Right ventricle myocardium inferior (tissue), 1 donor: Measurements from ENCODE around the gene SPNS1. TPM values are rescaled to one million over a fixed set of nuclear protein-coding genes. Genes with fewer than 3 reads are reported as not detected.
"Not testable (repeated sequence)": the region's sequence is repeated elsewhere in the genome, so short reads cannot be mapped to it uniquely, and the experiment has no call there.

Experiments used
- ATAC-seq: fragments of 200-7000 bp; cut with Tn5 transposase; one replicate; pipeline ENCODE4 v1.9.1; 2020; ENCODE audit warnings: mild to moderate bottlenecking, moderate library complexity
- DNase-seq: peaks from one replicate; pipeline ENCODE4 v3.0.0; 2021; ENCODE audit errors: missing footprints
- intact Hi-C: fragments of 100-400 bp; cut with DNase I; formaldehyde crosslinking; loops from one replicate; pipeline ENCODE4 v1.11.0; 2022
- total RNA-seq: library from RNA; stranded (reverse); fragmentation: NEBNext Ultra II Directional; extraction: Animal tissue kit (Norgen Biotek cat#: 25700); gene quantifications from one replicate; pipeline ENCODE4 v1.2.1, GENCODE V29; 2021
- donor health status: DM: no; HTN: yes; CAD: no; lungs with severe emphysema.

The SPNS1 gene
- total RNA-seq, 1 donor from 2014 or later, result 18.2 TPM

- intact Hi-C loops, result loop anchor here (5.0 kb wide), 1 partner anchor 99 kb away; the partner anchor contains the start of gene TUFM
- ATAC-seq (no peak), DNase-seq (no peak)
Measured at GRCh38 chr16:28946681-28947080, 27.9 kb upstream of the SPNS1 start.

- ATAC-seq, result peak; percentile 98
- peak; percentile 99 for DNase-seq
- intact Hi-C loops, result no loop called here
Measured at GRCh38 chr16:28950648-28951409, 23.7 kb upstream of the SPNS1 start, which contains the start of gene NFATC2IP. NFATC2IP (plus strand) TSS chr16:28950937; CDS start chr16:28951012, 75 bp downstream.

GRCh38 chr16:28951410-28951943 lies 23.1 kb upstream of the SPNS1 start:
- DNase-seq, result no peak
- no peak for ATAC-seq
- intact Hi-C loops, result no loop called here

- ATAC-seq, result no peak
- no peak for DNase-seq
- intact Hi-C loops, result no loop called here
Measured at GRCh38 chr16:28958216-28958615, 16.4 kb upstream of the SPNS1 start.

GRCh38 chr16:28958836-28959235 lies 15.7 kb upstream of the SPNS1 start:
- ATAC-seq, result no peak
- intact Hi-C loops, result no loop called here
- DNase-seq, result no peak

GRCh38 chr16:28964072-28964471 lies 10.5 kb upstream of the SPNS1 start:
- intact Hi-C loops, result no loop called here
- ATAC-seq (no peak), DNase-seq (peak; percentile 26)

- no peak for ATAC-seq
- intact Hi-C loops, result no loop called here
- DNase-seq, result no peak
Measured at GRCh38 chr16:28964496-28964895, 10.1 kb upstream of the SPNS1 start.

GRCh38 chr16:28967156-28967555 lies 7.4 kb upstream of the SPNS1 start:
- intact Hi-C loops, result no loop called here
- no peak for DNase-seq

GRCh38 chr16:28969696-28970095 lies 4.9 kb upstream of the SPNS1 start:
- intact Hi-C loops, ATAC-seq, DNase-seq: not testable (repeated sequence)

More at GRCh38 chr16:28967156-28967555, 7.4 kb upstream of the SPNS1 start:
- no peak for ATAC-seq

- ATAC-seq, result peak; percentile 51
- intact Hi-C loops, result no loop called here
Measured at GRCh38 chr16:28974007-28974436, 556 bp upstream of the SPNS1 start.

GRCh38 chr16:28975158-28975599 lies 601 bp downstream of the SPNS1 start:
- ATAC-seq (peak; percentile 14), DNase-seq (no peak)
- intact Hi-C loops, result no loop called here

More at GRCh38 chr16:28974007-28974436, 556 bp upstream of the SPNS1 start:
- no peak for DNase-seq

GRCh38 chr16:28977703-28978662 lies 3.4 kb downstream of the SPNS1 start:
- DNase-seq (no peak), ATAC-seq (no peak)
- intact Hi-C loops, result no loop called here

GRCh38 chr16:28980330-28980729 lies 5.8 kb downstream of the SPNS1 start:
- DNase-seq, intact Hi-C loops, ATAC-seq: not testable (repeated sequence)

- intact Hi-C loops, result no loop called here
- no peak for ATAC-seq
- no peak for DNase-seq
Measured at GRCh38 chr16:28980929-28981328, 6.4 kb downstream of the SPNS1 start.

GRCh38 chr16:28981517-28981916 lies 6.9 kb downstream of the SPNS1 start:
- ATAC-seq (no peak), DNase-seq (no peak)
- intact Hi-C loops, result no loop called here

GRCh38 chr16:28982418-28982817 lies 7.8 kb downstream of the SPNS1 start:
- DNase-seq (no peak), ATAC-seq (no peak)
- intact Hi-C loops, result no loop called here

GRCh38 chr16:28982949-28983348 lies 8.4 kb downstream of the SPNS1 start:
- DNase-seq (no peak), ATAC-seq (no peak)
- intact Hi-C loops, result no loop called here

GRCh38 chr16:28983644-28984043 lies 9.1 kb downstream of the SPNS1 start:
- intact Hi-C loops, result no loop called here
- DNase-seq, result no peak
- ATAC-seq, result no peak

GRCh38 chr16:28984091-28984490 lies 9.5 kb downstream of the SPNS1 start:
- DNase-seq (no peak), ATAC-seq (no peak)
- intact Hi-C loops, result no loop called here
